Kidney epithelial cell (primary cell): Measurements from ENCODE around the gene PSD2. TPM values are rescaled to one million over a fixed set of nuclear protein-coding genes. Genes with fewer than 3 reads are reported as not detected.

Experiments
- DNase-seq: peaks from one replicate; pipeline ENCODE4 v3.0.0-alpha.2; 2010; ENCODE audit warnings: low read depth
- H3K27me3 ChIP-seq: 2 replicates; pipeline ENCODE4 v1.6.0; 2011; ENCODE audit warnings: low read length; ENCODE audit not compliant: control insufficient read depth, insufficient read depth
- H3K36me3 ChIP-seq: 2 replicates; pipeline ENCODE4 v1.5.1; 2011; ENCODE audit warnings: low read length; ENCODE audit not compliant: control insufficient read depth, insufficient read depth
- H3K4me3 ChIP-seq: 2 replicates; pipeline ENCODE4 v1.5.1; 2011; ENCODE audit warnings: low read depth, mild to moderate bottlenecking, control low read depth, low read length
- CTCF ChIP-seq: IDR thresholded peaks from 2 replicates; pipeline ENCODE4 v1.5.1; 2011; ENCODE audit warnings: mild to moderate bottlenecking, moderate library complexity, low read length, control low read depth, inconsistent platforms; ENCODE audit not compliant: insufficient read depth, poor library complexity, severe bottlenecking
- total RNA-seq: library from RNA; depleted of rRNA; stranded (reverse); fragments of >200 nt; gene quantifications from 2 replicates; pipeline ENCODE4 v1.2.3, GENCODE V29; 2015

Gene PSD2
- total RNA-seq, 1 donor from 2014 or later: 0.13 TPM

GRCh38 chr5:139861021-139861888 is 65.6 kb downstream of the PSD2 start:
- no peak for TF ChIP-seq CTCF

GRCh38 chr5:139861889-139862207 is 66.2 kb downstream of the PSD2 start:
- no peak for TF ChIP-seq CTCF
- Histone ChIP-seq H3K36me3 (no peaks in the 10 kb centered on the region), H3K27me3 (peaks cover 30% of the 10 kb centered on the region), H3K4me3 (no peak overlapping the region)
- DNase-seq: no peak

More at GRCh38 chr5:139861021-139861888, 65.6 kb downstream of the PSD2 start:
- Histone ChIP-seq H3K27me3 (peaks cover 29% of the 10 kb centered on the region), H3K4me3 (no peak overlapping the region), H3K36me3 (no peaks in the 10 kb centered on the region)
- no peak for DNase-seq

GRCh38 chr5:139862313-139862712 is 66.7 kb downstream of the PSD2 start:
- H3K27me3 ChIP-seq: peaks cover 27% of the 10 kb centered on the region
- DNase-seq: no peak
- TF ChIP-seq CTCF: no peak

GRCh38 chr5:139862803-139863202 is 67.2 kb downstream of the PSD2 start:
- peaks cover 22% of the 10 kb centered on the region for H3K27me3 ChIP-seq
- no peaks in the 10 kb centered on the region for H3K36me3 ChIP-seq
- TF ChIP-seq CTCF: peak; percentile 23
- DNase-seq: no peak
- no peak overlapping the region for H3K4me3 ChIP-seq

More at GRCh38 chr5:139862313-139862712, 66.7 kb downstream of the PSD2 start:
- Histone ChIP-seq H3K36me3 (no peaks in the 10 kb centered on the region), H3K4me3 (no peak overlapping the region)

- TF ChIP-seq CTCF: no peak
- H3K4me3 ChIP-seq: no peak overlapping the region
- H3K36me3 ChIP-seq: no peaks in the 10 kb centered on the region
- peaks cover 22% of the 10 kb centered on the region for H3K27me3 ChIP-seq
- DNase-seq: no peak
Measured at GRCh38 chr5:139863361-139863760, 67.8 kb downstream of the PSD2 start.
